Panc1 (cell line): ENCODE results near the gene RMDN3.

ENCODE experiments used
- TF ChIP-seq, protein P1 (sequence below): fragments of 450-650 bp; IDR thresholded peaks from 2 replicates; pipeline ENCODE4 v1.5.1; 2017; ENCODE audit warnings: mild to moderate bottlenecking
- TF ChIP-seq, protein P2 (sequence below), 2 experiments: IDR thresholded peaks; 2 replicates each; pipeline ENCODE4 v1.6.1; 2011 to 2012; ENCODE audit warnings: low read depth in 2 of 2, control low read depth in 1 of 2, low read length in 1 of 2, mild to moderate bottlenecking in 1 of 2, moderate library complexity in 1 of 2; ENCODE audit not compliant: insufficient read depth in 1 of 2

DNA sequence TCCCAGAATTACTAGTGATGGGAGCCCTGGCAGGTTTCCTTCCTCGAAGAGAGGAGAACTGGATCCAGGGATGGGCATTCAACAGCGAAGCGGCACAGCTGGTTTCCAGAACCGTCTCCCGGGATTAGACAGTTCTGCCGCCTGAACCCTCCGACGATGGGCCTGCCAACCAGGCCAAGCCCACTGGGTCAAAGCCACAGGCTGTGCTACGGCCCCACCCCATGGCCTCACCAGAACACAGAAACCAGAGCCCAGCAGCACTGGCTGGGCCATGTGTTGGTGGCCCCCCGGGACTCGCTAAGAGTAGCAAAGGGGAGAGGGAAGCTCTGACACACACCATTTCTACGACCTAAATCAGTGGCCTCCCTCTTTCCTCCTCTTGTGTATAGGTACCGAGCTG, 17.0 kb upstream of the RMDN3 start:
- TF ChIP-seq, protein P1, sequence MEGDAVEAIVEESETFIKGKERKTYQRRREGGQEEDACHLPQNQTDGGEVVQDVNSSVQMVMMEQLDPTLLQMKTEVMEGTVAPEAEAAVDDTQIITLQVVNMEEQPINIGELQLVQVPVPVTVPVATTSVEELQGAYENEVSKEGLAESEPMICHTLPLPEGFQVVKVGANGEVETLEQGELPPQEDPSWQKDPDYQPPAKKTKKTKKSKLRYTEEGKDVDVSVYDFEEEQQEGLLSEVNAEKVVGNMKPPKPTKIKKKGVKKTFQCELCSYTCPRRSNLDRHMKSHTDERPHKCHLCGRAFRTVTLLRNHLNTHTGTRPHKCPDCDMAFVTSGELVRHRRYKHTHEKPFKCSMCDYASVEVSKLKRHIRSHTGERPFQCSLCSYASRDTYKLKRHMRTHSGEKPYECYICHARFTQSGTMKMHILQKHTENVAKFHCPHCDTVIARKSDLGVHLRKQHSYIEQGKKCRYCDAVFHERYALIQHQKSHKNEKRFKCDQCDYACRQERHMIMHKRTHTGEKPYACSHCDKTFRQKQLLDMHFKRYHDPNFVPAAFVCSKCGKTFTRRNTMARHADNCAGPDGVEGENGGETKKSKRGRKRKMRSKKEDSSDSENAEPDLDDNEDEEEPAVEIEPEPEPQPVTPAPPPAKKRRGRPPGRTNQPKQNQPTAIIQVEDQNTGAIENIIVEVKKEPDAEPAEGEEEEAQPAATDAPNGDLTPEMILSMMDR = no peak
- TF ChIP-seq, protein P2, sequence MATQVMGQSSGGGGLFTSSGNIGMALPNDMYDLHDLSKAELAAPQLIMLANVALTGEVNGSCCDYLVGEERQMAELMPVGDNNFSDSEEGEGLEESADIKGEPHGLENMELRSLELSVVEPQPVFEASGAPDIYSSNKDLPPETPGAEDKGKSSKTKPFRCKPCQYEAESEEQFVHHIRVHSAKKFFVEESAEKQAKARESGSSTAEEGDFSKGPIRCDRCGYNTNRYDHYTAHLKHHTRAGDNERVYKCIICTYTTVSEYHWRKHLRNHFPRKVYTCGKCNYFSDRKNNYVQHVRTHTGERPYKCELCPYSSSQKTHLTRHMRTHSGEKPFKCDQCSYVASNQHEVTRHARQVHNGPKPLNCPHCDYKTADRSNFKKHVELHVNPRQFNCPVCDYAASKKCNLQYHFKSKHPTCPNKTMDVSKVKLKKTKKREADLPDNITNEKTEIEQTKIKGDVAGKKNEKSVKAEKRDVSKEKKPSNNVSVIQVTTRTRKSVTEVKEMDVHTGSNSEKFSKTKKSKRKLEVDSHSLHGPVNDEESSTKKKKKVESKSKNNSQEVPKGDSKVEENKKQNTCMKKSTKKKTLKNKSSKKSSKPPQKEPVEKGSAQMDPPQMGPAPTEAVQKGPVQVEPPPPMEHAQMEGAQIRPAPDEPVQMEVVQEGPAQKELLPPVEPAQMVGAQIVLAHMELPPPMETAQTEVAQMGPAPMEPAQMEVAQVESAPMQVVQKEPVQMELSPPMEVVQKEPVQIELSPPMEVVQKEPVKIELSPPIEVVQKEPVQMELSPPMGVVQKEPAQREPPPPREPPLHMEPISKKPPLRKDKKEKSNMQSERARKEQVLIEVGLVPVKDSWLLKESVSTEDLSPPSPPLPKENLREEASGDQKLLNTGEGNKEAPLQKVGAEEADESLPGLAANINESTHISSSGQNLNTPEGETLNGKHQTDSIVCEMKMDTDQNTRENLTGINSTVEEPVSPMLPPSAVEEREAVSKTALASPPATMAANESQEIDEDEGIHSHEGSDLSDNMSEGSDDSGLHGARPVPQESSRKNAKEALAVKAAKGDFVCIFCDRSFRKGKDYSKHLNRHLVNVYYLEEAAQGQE (IDR thresholded peaks at IDR 0.05; ENCODE audit: insufficient read depth in 1 of 2, low read depth in 2 of 2, low read length in 1 of 2) = no peak
